Caco-2 (cell line): ENCODE results near the gene ZNF644. TPM values are rescaled to one million over a fixed set of nuclear protein-coding genes. Genes with fewer than 3 reads are reported as not detected.

ENCODE experiments used
- BruUV-seq: library from RNA; stranded (reverse); fragments of 400-500 nt; replicated peaks from 2 replicates; lab custom pipeline; 2021; lab: Mats Ljungman, UMichigan
- CTCF ChIA-PET: fragments of 300-600 bp; sonication (Branson Sonifier 250); formaldehyde crosslinking; loops from one replicate; lab custom pipeline; 2022; ENCODE audit warnings: antibody characterized with exemption; lab: Charles Lee
- POLR2A ChIA-PET: fragments of 300-600 bp; sonication (Branson Sonifier 250); formaldehyde crosslinking; loops from one replicate; lab custom pipeline; 2022; ENCODE audit warnings: antibody characterized with exemption; lab: Charles Lee
- DNase-seq, 2 experiments: peaks; one replicate each; pipeline versions ENCODE4 v3.0.0 to v3.0.0-alpha.2; 2020 to 2022
- H3K27me3 ChIP-seq: replicated peaks from 2 replicates; pipeline ENCODE4 v1.6.0; 2011; ENCODE audit warnings: low read length; ENCODE audit not compliant: control insufficient read depth, insufficient read depth
- H3K36me3 ChIP-seq: 2 replicates; pipeline ENCODE4 v1.5.1; 2011; ENCODE audit warnings: low read length; ENCODE audit not compliant: control insufficient read depth, insufficient read depth
- H3K4me1 ChIP-seq: fragments of 250-450 bp; sonication (Bioruptor Pico); 2 replicates; pipeline ENCODE4 v1.5.1; 2020; ENCODE audit warnings: mild to moderate bottlenecking
- H3K4me3 ChIP-seq: 2 replicates; pipeline ENCODE4 v1.5.1; 2011; ENCODE audit warnings: low read depth, mild to moderate bottlenecking, control low read depth, low read length
- H3K9me3 ChIP-seq: fragments of 250-450 bp; sonication (Bioruptor Pico); 2 replicates; pipeline ENCODE4 v1.5.1; 2020; ENCODE audit warnings: mild to moderate bottlenecking, moderate library complexity
- H3K27ac Mint-ChIP-seq: one replicate; pipeline ENCODE4 v1.8.0; 2022; ENCODE audit warnings: mixed read lengths; ENCODE audit not compliant: unreplicated experiment
- H3K27me3 Mint-ChIP-seq: one replicate; pipeline ENCODE4 v1.8.0; 2022; ENCODE audit warnings: mixed read lengths; ENCODE audit not compliant: insufficient read depth, unreplicated experiment
- H3K36me3 Mint-ChIP-seq: one replicate; pipeline ENCODE4 v1.8.0; 2022; ENCODE audit warnings: mild to moderate bottlenecking, mixed read lengths; ENCODE audit not compliant: insufficient read depth, unreplicated experiment
- H3K4me1 Mint-ChIP-seq: one replicate; pipeline ENCODE4 v1.8.0; 2022; ENCODE audit warnings: low read depth, mixed read lengths; ENCODE audit not compliant: unreplicated experiment
- H3K4me3 Mint-ChIP-seq: one replicate; pipeline ENCODE4 v1.8.0; 2022; ENCODE audit warnings: mild to moderate bottlenecking, moderate library complexity, mixed read lengths; ENCODE audit not compliant: unreplicated experiment
- H3K9me3 Mint-ChIP-seq: one replicate; pipeline ENCODE4 v1.8.0; 2022; ENCODE audit warnings: mixed read lengths; ENCODE audit not compliant: unreplicated experiment
- CTCF ChIP-seq, 2 experiments: fragments of 200-600 bp in 1 of 2; IDR thresholded peaks; 1 replicate in 1 of 2; 2 replicates in 1 of 2; pipeline versions ENCODE4 v1.5.1 to v1.8.0; 2011 to 2022; ENCODE audit warnings: antibody characterized with exemption in 1 of 2, control low read depth in 1 of 2, inconsistent platforms in 1 of 2, low read depth in 1 of 2, low read length in 1 of 2, mild to moderate bottlenecking in 1 of 2, moderate library complexity in 1 of 2; ENCODE audit not compliant: insufficient read depth in 1 of 2, severe bottlenecking in 1 of 2, unreplicated experiment in 1 of 2
- intact Hi-C: fragments of 100-400 bp; cut with micrococcal nuclease; formaldehyde crosslinking; loops from one replicate; pipeline ENCODE4 v1.10.0; 2022; ENCODE audit not compliant: unreplicated experiment
- total RNA-seq: library from RNA; stranded (reverse); gene quantifications from 2 replicates; pipeline ENCODE4 v1.2.3, GENCODE V29; 2022

The ZNF644 gene
- total RNA-seq, 1 experiment from 2014 or later, result 32.5 TPM

GRCh38 chr1:90926971-90927370 lies 94.9 kb downstream of the ZNF644 start:
- Mint-ChIP-seq H3K27ac (peak overlapping the region; percentile 30), H3K9me3 (peaks cover 8% of the 10 kb centered on the region), H3K4me3 (no peak overlapping the region), H3K27me3 (no peaks in the 10 kb centered on the region), H3K4me1 (peaks cover 28% of the 10 kb centered on the region), H3K36me3 (peaks cover 12% of the 10 kb centered on the region)
- Histone ChIP-seq H3K4me1 (peaks cover 12% of the 10 kb centered on the region), H3K27me3 (no peaks in the 10 kb centered on the region), H3K9me3 (no peaks in the 10 kb centered on the region), H3K36me3 (no peaks in the 10 kb centered on the region), H3K4me3 (no peak overlapping the region)
- intact Hi-C loops, result no loop called here
- POLR2A ChIA-PET, result no interaction called here
- DNase-seq, result no peak
- TF ChIP-seq CTCF (IDR thresholded peaks at IDR 0.05; ENCODE audit: insufficient read depth in 1 of 2, low read depth in 1 of 2, low read length in 1 of 2, severe bottlenecking in 1 of 2, unreplicated experiment in 1 of 2), result no peak
- BruUV-seq, result no TSS peak
- CTCF ChIA-PET, result interaction anchor here (0.6 kb wide), 1 partner anchor 75 kb away, joined by 3 read pairs; no protein-coding TSS in a partner anchor

GRCh38 chr1:90925928-90926869 lies 95.6 kb downstream of the ZNF644 start:
- Histone ChIP-seq H3K4me3 (no peak overlapping the region), H3K36me3 (no peaks in the 10 kb centered on the region), H3K27me3 (no peaks in the 10 kb centered on the region), H3K4me1 (peaks cover 12% of the 10 kb centered on the region), H3K9me3 (no peaks in the 10 kb centered on the region)
- CTCF ChIA-PET, result interaction anchor here (0.6 kb wide), 1 partner anchor 74 kb away, joined by 3 read pairs; no protein-coding TSS in a partner anchor
- POLR2A ChIA-PET, result no interaction called here
- peak in 1 of 2 experiments; percentile 24 for DNase-seq
- intact Hi-C loops, result no loop called here
- no TSS peak for BruUV-seq
- no peaks in the 10 kb centered on the region for H3K27me3 Mint-ChIP-seq
- H3K27ac Mint-ChIP-seq, result peak overlapping the region; percentile 60
- no peak for TF ChIP-seq CTCF (IDR thresholded peaks at IDR 0.05; ENCODE audit: insufficient read depth in 1 of 2, low read depth in 1 of 2, low read length in 1 of 2, severe bottlenecking in 1 of 2, unreplicated experiment in 1 of 2)
- H3K36me3 Mint-ChIP-seq, result peaks cover 12% of the 10 kb centered on the region
- peaks cover 28% of the 10 kb centered on the region for H3K4me1 Mint-ChIP-seq
- no peak overlapping the region for H3K4me3 Mint-ChIP-seq
- peaks cover 8% of the 10 kb centered on the region for H3K9me3 Mint-ChIP-seq

DNA sequence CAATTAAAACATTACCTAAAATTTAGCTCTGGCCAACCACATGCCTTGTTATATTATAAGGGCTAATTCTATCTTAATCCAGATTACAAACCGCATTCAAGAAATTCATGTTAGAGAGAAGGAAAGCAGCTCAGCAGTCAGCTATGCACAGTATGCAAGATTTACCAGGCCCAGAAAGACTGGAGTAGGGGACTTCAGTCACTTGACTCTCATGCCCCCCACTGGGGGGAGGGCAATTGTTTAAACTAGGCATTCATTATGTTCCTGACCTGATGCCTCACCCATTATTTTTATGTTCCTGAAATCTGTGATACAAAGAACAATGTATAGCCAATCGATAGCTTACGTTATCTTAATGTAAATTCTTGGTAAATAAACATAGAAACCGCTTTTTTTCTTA lies 96.9 kb downstream of the ZNF644 start:
- Mint-ChIP-seq H3K27ac (no peak overlapping the region), H3K27me3 (no peaks in the 10 kb centered on the region), H3K4me1 (peaks cover 28% of the 10 kb centered on the region), H3K36me3 (peaks cover 12% of the 10 kb centered on the region), H3K4me3 (no peak overlapping the region), H3K9me3 (peaks cover 8% of the 10 kb centered on the region)
- ChIA-PET CTCF (no interaction called here), POLR2A (no interaction called here)
- no peaks in the 10 kb centered on the region for H3K27me3 ChIP-seq
- TF ChIP-seq CTCF (IDR thresholded peaks at IDR 0.05; ENCODE audit: insufficient read depth in 1 of 2, low read depth in 1 of 2, low read length in 1 of 2, severe bottlenecking in 1 of 2, unreplicated experiment in 1 of 2), result no peak
- no peaks in the 10 kb centered on the region for H3K9me3 ChIP-seq
- H3K4me1 ChIP-seq, result peaks cover 12% of the 10 kb centered on the region
- intact Hi-C loops, result no loop called here
- H3K36me3 ChIP-seq, result no peaks in the 10 kb centered on the region
- no peak overlapping the region for H3K4me3 ChIP-seq
- DNase-seq, result no peak
- no TSS peak for BruUV-seq
